ENCODE results near the gene GLRA1.
A peak's percentile ranks its signal among the peaks of the same experiment; 100 is the strongest.
"Not testable (repeated sequence)": the region's sequence is repeated elsewhere in the genome, so short reads cannot be mapped to it uniquely, and the experiment has no call there.

The GLRA1 gene

GRCh38 chr5:151812757-151813309, 111.8 kb downstream of the GLRA1 start:
- DNase-seq: peak; percentile 42

GRCh38 chr5:151811593-151812321, 112.9 kb downstream of the GLRA1 start:
- no peak for DNase-seq

DNA sequence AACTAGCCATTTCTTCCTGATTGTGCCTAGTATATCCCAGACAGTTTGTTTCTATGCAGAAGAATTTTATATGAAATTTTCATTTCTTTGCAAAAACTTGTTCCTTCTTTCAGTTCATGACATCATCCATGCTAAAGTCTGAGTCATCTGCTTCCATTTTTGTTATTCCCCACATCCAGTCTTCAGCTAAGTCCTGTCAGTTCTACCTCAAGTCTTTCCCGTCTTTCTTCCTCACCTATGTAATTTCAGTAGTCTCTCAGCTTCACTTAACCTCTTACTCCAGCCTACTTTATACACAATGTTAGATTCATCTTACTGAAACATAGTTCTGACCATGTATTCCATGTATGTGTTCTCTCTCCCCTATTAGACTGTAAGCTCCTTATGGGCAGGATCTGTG, 113.8 kb downstream of the GLRA1 start:
- no peak for DNase-seq

DNA sequence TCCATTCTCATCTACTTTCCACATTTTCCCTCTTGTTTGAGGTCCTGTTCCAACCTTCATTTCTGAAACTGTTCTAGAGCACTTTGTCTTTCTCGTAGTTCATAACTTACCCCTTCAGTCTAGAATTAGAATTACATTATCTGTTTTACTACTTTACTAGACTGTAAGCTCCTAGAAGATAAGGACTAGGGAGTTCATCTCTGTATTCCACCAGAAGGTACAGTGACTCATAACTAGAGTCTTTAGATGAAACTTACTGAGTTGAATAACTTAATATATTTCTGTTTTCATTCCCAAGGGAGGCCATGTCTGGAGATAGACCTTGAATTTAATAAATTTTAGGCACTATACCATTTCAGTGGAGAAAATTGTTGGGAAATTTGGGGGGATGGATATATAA, 114.2 kb downstream of the GLRA1 start:
- peak; percentile 27 for DNase-seq

- no peak for DNase-seq
Measured at GRCh38 chr5:151808451-151809169, 116.0 kb downstream of the GLRA1 start.

DNA sequence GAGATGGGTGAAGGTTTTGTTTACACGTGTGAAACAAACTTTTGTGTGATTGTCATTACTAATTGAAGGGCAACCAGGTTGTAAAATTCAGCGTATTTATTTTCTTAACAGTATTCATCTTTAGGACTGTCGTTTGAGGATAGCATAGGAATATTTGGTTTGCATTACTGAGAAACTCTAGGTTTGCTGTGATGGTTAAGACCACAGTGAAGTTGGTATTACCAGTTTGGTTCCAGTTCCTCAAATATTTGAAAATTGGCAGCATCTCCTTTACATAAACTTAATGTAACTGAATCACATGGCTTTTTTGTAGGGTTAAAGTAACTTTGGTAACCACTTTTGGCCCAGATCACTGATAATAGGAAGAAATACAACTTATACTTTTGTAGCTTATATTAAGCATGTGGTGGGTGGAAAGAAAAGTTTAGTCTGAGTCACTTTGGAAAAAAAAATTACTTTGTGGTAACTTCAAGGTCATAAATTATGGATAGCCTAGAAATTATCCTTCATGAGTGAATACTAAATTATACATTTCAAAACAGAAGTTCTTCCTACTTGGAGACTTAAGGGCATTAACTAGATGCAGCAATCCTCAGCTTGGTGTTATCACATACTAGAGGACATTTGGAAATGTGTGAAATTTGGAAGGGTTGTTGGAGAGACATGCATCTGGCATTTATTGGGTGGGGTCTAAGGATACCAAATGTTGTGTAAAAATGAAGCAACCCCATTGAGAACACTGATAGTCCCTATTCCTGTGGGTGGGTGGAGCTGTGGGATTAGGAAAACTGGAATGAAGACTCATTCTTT, 119.0 kb downstream of the GLRA1 start:
- DNase-seq: peak; percentile 38

DNA sequence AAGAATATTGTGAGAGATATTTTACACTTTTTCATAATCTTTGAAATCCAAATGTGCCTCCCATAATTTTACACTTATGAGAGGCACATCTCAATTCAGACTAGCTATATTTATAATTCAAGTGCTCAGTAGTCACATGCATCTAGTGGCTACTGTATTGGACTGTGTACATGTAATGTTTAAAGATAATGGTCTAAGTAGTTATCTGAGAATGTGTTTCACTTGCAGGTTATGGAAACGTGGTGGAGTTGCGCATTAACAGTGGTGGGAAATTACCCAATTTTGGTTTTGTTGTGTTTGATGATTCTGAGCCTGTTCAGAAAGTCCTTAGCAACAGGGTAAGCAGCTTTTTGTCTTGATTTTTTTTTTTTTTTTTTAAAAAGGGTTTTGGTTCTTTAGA, 124.1 kb downstream of the GLRA1 start:
- DNase-seq: no peak

DNA sequence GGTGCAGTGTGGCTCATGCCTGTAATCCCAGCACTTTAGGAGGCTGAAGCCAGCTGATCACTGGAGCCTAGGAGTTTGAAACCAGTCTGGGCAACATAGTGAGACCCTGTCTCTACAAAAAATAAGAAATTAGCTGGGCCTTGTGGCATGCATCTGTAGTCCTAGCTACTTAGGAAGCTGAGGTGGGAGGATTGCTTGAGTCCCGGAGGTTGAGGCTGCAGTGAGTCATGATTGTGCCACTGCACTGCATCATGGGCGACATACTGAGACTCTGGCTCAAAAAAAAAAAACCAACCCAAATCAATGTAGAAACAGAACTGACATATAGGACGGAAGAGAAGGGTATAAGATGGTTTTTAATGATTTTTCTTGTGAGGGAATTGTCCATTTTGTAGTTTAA, 125.2 kb downstream of the GLRA1 start:
- DNase-seq: no peak

GRCh38 chr5:151798674-151799073, 126.0 kb downstream of the GLRA1 start:
- no peak for DNase-seq

GRCh38 chr5:151795426-151795825, 129.2 kb downstream of the GLRA1 start:
- no peak for DNase-seq

DNA sequence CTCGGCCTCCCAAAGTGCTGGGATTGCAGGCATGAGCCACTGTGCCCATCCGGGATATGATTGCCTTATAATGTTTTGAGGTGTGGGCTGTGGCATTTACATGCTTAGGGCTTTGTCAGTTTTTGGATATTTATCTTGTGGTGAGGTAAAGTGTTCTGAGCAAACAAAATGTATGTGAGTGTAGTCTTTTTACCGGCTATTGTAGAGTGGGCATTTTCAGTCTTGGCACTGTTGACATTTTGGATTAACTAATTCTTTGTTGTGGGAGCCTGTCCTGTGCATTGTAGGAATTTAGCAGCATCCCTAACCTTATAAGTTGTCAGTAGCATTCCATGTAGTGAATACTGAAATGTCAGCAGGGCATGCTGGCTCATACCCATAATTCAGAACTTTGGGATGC, 131.3 kb downstream of the GLRA1 start:
- DNase-seq: no peak

DNA sequence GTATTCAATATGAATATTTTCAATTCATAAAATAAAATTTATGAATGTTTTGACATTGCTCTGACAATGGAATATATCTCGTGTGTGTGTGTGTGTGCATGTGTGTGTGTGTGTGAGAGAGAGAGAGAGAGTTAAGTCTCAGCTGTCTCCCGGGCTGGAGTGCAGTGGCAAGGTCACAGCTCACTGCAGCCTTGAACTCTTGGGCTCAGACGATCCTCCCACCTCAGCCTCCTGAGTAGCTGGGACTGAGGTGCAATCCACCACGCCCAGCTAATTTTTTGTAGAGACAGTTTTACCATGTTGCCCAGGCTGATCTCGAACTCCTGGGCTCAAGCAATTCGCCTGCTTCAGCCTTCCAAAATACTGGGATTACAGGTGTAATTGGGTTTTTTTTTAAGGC, 136.8 kb downstream of the GLRA1 start:
- DNase-seq: no peak

- DNase-seq: no peak
Measured at GRCh38 chr5:151786468-151786867, 138.2 kb downstream of the GLRA1 start.

DNA sequence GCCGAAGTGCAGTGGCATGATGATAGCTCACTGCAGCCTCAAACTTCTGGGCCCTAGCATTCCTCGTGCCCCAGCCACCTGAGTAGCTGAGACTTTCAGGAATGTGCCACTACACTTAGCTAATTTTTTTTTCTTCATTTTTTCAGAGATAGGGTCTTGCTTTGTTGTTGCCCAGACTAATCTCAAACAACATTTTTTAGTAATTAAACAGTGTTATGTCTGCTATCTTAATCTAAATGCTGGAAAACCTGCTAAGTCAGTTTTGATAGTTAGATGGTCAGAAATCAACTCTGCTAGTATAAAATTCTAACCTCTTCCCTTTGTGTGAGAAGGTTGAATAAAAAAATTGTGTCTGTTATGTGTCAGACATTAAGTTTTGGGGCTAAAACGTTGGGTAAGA, 140.5 kb downstream of the GLRA1 start:
- no peak for DNase-seq

DNA sequence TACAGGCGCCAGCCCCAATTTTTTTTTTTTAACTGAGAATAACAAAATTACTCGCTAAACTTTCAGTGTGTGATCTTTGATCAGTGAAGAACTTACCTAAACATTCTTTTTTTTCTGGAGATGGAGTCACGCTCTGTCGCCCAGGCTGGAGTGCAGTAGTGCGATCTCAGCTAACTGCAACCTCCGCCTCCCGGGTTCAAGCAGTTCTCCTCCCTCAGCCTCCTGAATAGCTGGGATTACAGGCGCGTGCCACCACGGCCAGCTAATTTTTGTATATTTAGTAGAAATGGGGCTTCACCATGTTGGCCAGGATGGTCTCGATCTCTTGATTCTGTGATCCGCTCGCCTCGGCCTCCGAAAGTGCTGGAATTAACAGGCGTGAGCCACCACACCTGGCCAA, 141.0 kb downstream of the GLRA1 start:
- not testable (repeated sequence) for DNase-seq

DNA sequence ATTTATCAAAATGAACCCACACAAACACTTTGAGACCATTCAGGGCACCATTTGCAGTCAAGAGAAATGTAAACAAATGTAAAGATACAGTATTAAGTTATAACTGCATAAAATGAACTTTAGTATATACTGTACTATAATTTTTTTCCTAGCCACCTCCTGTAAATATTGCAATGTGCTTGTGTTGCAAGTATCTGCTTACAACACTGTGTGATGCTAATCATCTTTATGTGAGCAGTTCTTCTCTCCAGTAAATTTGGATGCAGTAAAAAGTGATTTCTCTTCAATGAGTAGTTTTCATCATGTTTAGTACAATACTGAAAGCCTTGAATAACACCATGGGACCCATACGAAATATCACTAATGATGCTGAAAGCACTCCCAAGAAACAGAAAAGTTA, 143.4 kb downstream of the GLRA1 start:
- DNase-seq: no peak

DNA sequence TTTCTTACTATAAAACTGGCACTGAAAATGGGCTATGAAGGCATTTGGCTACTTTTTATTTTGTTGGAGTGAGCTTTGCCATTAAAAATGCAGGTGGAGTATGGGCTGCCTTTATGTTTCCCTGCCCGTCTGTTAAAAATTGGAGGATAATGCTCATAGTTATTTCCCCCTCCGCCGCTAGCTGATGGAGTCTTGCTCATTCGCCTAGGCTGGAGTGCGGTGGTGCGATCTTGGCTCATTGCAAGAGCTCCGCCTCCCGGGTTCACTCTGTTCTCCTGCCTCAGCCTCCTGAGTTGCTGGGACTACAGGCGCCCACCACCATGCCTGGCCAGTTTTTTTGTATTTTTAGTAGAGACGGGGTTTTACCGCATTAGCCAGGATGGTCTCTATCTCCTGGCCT, 144.3 kb downstream of the GLRA1 start:
- DNase-seq: no peak

DNA sequence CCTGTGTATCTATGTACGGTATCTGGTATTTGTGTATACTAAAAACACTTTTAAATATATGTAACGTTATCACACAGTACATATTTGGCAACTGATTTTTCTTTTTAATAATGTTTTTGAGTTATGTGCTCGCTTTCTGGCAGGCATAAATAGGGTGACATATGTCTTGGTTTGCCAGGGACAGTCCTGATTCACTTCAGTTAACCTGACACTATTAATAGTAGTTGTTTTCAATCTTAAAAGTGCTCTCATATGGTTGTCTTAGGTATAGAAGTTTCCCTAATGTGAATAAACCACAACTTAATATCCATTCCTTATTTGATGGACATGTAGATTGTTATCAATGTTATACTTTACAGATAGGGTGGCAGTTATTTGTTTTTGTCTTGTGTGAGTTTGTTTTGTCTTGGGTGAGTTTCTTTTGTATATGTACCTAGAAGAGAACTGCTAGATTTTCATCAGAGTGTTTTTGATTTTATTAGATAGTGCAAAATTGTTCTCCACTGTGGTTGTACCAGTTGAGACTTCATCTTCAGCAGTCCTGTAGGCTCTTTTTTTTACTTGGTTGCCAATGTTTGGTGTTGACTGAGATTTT, 145.0 kb downstream of the GLRA1 start:
- no peak for DNase-seq

GRCh38 chr5:151775025-151775606, 149.5 kb downstream of the GLRA1 start:
- DNase-seq: no peak

GRCh38 chr5:151773951-151774350, 150.7 kb downstream of the GLRA1 start:
- DNase-seq: no peak

DNA sequence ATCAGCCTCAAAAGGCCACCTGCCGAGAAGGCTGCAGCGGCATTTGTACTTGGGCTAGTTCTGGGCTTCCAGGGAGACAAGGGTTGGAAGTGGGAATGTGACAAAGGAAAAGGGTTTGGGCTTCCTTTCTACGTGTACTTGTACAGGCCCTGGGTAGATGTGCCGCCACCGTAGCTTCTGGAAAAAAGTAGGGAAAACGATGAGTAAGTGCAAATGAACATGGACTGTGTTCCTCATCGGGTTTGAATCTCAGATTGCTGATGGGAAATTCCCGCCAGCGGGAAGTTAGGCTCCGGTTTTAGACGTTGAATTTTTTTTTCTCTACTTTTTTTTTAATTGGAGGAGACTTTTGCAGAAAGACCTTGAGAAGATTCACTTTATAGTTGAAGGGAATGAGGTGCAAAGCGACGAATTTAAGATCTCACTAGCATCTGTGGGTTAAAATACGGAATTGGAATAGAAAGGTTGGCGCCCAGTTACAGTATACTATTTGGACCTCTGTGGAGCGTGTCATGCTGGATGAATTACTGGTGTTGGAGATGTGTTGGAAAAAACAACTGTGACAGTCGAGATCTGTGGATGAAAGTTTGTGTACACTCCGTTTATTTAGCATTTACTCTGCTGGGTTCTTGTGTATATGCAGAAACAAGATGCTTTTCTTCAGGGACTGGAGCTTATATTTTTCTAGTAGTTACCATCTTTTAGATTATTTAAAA, 151.6 kb downstream of the GLRA1 start:
- peak; percentile 23 for DNase-seq
